ENCODE data around the gene GAS6.

DNA sequence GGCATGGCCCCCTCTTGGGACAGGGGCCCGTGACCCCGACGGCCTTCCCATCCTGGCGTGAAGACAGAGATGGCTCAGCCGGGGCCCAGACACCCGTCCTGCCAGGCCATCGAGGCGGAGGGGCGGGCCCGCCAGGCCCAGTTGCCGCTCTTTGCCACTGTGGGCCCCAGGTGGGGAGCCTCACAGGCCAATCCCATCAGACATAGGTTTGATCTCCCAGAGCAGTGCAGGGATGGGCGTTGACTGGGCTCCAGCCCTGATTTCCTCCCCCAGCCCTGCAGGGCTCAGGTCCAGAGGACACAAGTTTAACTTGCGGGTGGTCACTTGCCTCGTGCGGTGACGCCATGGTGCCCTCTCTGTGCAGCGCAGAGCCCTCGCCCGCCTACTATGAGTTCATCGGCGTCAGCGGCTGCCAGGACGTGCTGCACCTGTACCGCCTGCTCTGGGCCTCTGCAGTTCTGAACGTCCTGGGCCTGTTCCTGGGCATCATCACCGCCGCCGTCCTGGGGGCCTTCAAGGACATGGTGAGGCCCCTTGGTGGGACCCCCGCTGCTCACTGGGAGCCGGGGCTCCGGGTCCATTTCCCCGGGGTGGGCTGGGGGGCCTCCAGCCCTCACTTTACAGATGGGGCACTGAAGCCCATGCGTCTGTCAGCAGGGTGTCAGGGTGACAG lies 62.5 kb downstream of the GAS6 start:
- TF ChIP-seq, protein P1, sequence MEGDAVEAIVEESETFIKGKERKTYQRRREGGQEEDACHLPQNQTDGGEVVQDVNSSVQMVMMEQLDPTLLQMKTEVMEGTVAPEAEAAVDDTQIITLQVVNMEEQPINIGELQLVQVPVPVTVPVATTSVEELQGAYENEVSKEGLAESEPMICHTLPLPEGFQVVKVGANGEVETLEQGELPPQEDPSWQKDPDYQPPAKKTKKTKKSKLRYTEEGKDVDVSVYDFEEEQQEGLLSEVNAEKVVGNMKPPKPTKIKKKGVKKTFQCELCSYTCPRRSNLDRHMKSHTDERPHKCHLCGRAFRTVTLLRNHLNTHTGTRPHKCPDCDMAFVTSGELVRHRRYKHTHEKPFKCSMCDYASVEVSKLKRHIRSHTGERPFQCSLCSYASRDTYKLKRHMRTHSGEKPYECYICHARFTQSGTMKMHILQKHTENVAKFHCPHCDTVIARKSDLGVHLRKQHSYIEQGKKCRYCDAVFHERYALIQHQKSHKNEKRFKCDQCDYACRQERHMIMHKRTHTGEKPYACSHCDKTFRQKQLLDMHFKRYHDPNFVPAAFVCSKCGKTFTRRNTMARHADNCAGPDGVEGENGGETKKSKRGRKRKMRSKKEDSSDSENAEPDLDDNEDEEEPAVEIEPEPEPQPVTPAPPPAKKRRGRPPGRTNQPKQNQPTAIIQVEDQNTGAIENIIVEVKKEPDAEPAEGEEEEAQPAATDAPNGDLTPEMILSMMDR (IDR thresholded peaks at IDR 0.05): no peak
- TF ChIP-seq POLR2A (IDR thresholded peaks at IDR 0.05): no peak
